ENCODE data around the gene NR4A3.

- TF ChIP-seq YY1 (IDR thresholded peaks at IDR 0.05; ENCODE audit: insufficient read depth, insufficient read length) (no peak), ZNF274 (IDR thresholded peaks at IDR 0.05; ENCODE audit: low read depth, low read length) (no peak), SUZ12 (IDR thresholded peaks at IDR 0.05; ENCODE audit: extremely low read depth, insufficient read depth, insufficient read length) (peak; percentile 84)
Observed at GRCh38 chr9:99822806-99823591, 1.3 kb downstream of the NR4A3 start.
